Endothelial cell (in vitro differentiated cells): ENCODE measurements around the gene MORC4. TPM values are rescaled to one million over a fixed set of nuclear protein-coding genes. Genes with fewer than 3 reads are reported as not detected.

Source experiments
- DNase-seq: peaks from one replicate; pipeline ENCODE4 v3.0.0; 2021; ENCODE audit warnings: low spot score
- H3K27ac Mint-ChIP-seq: one replicate; pipeline ENCODE4 v1.8.0; 2021; ENCODE audit warnings: mixed read lengths, inconsistent platforms; ENCODE audit not compliant: unreplicated experiment
- H3K27me3 Mint-ChIP-seq: one replicate; pipeline ENCODE4 v1.8.0; 2021; ENCODE audit warnings: mild to moderate bottlenecking, moderate library complexity, mixed read lengths, inconsistent platforms; ENCODE audit not compliant: unreplicated experiment
- H3K36me3 Mint-ChIP-seq: one replicate; pipeline ENCODE4 v1.8.0; 2021; ENCODE audit warnings: mild to moderate bottlenecking, low read depth, mixed read lengths, inconsistent platforms; ENCODE audit not compliant: unreplicated experiment
- H3K4me1 Mint-ChIP-seq: one replicate; pipeline ENCODE4 v1.8.0; 2021; ENCODE audit warnings: mild to moderate bottlenecking, mixed read lengths, inconsistent platforms; ENCODE audit not compliant: unreplicated experiment
- H3K4me3 Mint-ChIP-seq: one replicate; pipeline ENCODE4 v1.8.0; 2021; ENCODE audit warnings: mild to moderate bottlenecking, mixed read lengths, inconsistent platforms; ENCODE audit not compliant: unreplicated experiment
- H3K9me3 Mint-ChIP-seq: one replicate; pipeline ENCODE4 v1.8.0; 2021; ENCODE audit warnings: mixed read lengths, inconsistent platforms; ENCODE audit not compliant: unreplicated experiment
- total RNA-seq: library from RNA; stranded (reverse); fragmentation: NEBNext Ultra II Directional; extraction: Animal tissue kit (Norgen Biotek cat#: 25700); gene quantifications from one replicate; pipeline ENCODE4 v1.2.1, GENCODE V29; 2021; ENCODE audit not compliant: unreplicated experiment
- TF ChIP-seq, protein P1 (sequence below): fragments of 200-600 bp; sonication (generic); IDR thresholded peaks from one replicate; pipeline ENCODE4 v1.5.0; 2021; ENCODE audit warnings: antibody characterized with exemption; ENCODE audit not compliant: unreplicated experiment

The MORC4 gene
- total RNA-seq, 1 donor from 2014 or later = 4.5 TPM

DNA sequence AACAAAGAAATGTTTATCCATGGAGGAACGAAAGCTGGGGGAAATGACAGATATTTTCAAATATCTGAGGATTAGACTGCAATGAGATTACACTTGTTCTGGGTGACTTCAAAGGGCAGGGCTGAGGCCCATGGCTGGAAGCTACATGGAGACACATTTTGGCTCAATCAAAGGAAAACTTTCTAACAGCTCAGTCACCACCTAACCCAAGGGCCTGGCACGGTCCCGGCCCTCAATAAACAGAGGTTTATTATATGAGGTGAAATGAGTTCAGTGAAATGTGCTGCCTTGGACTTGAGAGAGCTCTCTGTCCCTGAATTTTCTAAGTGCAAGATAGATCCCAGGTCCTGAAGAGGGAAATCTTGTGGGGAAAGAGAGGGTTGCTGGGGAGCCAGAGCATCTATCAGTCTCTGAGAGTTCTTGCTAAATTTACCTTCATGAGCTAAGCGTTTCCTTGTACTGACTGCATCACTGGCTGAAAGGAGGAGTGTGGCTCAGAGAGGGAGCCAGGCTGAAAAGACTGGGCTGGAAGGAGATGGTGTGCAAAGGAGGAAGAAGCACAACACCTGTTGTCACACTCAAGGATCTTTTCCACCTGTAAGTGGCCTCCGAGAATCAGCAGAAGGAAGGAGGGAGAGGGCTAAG, 94.8 kb downstream of the MORC4 start:
- TF ChIP-seq, protein P1, sequence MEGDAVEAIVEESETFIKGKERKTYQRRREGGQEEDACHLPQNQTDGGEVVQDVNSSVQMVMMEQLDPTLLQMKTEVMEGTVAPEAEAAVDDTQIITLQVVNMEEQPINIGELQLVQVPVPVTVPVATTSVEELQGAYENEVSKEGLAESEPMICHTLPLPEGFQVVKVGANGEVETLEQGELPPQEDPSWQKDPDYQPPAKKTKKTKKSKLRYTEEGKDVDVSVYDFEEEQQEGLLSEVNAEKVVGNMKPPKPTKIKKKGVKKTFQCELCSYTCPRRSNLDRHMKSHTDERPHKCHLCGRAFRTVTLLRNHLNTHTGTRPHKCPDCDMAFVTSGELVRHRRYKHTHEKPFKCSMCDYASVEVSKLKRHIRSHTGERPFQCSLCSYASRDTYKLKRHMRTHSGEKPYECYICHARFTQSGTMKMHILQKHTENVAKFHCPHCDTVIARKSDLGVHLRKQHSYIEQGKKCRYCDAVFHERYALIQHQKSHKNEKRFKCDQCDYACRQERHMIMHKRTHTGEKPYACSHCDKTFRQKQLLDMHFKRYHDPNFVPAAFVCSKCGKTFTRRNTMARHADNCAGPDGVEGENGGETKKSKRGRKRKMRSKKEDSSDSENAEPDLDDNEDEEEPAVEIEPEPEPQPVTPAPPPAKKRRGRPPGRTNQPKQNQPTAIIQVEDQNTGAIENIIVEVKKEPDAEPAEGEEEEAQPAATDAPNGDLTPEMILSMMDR = no peak
- H3K27ac Mint-ChIP-seq = no peak overlapping the region
- peaks cover 4% of the 10 kb centered on the region for H3K27me3 Mint-ChIP-seq
- no peaks in the 10 kb centered on the region for H3K9me3 Mint-ChIP-seq
- no peaks in the 10 kb centered on the region for H3K36me3 Mint-ChIP-seq
- no peak overlapping the region for H3K4me3 Mint-ChIP-seq
- no peak for DNase-seq
- peaks cover 7% of the 10 kb centered on the region for H3K4me1 Mint-ChIP-seq

DNA sequence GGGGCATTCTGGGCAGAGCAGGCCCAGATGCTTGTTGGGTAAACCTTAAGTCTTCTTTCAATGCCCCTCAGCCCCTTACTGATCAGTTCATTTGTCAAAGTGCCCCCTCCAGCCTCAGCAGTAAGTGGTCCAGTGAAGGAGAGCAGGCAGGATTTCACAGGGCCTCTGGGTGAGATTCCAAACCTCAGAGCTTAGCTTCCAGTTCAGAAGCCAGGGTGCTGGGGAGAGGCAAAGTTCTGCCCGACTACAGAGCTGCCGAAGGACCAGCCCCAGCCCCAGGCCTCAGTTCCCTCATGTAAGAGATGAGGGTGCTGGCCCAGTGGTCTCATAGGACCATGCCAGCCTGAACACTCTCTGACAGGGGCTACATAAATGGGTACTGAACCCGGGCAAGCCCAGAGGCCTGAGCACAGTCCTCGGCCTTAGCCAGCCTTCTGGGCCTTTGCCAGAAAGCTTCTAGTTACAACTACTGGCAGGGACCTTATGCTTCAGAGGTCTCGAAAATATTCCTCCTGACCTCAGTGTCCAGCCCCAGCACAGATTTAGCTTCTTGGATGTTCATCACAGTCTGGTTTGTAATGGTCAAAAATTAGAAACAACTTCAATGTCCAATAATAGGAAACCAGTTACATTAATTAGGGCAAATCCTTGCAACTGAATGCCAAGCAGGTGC, 96.0 kb downstream of the MORC4 start:
- peaks cover 4% of the 10 kb centered on the region for H3K27me3 Mint-ChIP-seq
- no peak overlapping the region for H3K27ac Mint-ChIP-seq
- H3K4me1 Mint-ChIP-seq = peaks cover 7% of the 10 kb centered on the region
- no peak overlapping the region for H3K4me3 Mint-ChIP-seq
- TF ChIP-seq, protein P1 = no peak
- H3K9me3 Mint-ChIP-seq = no peaks in the 10 kb centered on the region
- DNase-seq = no peak
- H3K36me3 Mint-ChIP-seq = no peaks in the 10 kb centered on the region

- Mint-ChIP-seq H3K36me3 (no peaks in the 10 kb centered on the region), H3K27ac (no peak within 1 kb of the TSS), H3K9me3 (no peaks in the 10 kb centered on the region), H3K4me1 (peaks cover 7% of the 10 kb centered on the region), H3K4me3 (no peak within 1 kb of the TSS), H3K27me3 (peaks cover 2% of the 10 kb centered on the region)
- DNase-seq = no peak
- TF ChIP-seq, protein P1 = no peak
Measured at GRCh38 chrX:106903291-106903824, 96.7 kb downstream of the MORC4 start, which contains the start of gene RIPPLY1. Gene RIPPLY1, minus strand, starts transcription at chrX:106903341. Its CDS starts 54 bp downstream, at chrX:106903287.

DNA sequence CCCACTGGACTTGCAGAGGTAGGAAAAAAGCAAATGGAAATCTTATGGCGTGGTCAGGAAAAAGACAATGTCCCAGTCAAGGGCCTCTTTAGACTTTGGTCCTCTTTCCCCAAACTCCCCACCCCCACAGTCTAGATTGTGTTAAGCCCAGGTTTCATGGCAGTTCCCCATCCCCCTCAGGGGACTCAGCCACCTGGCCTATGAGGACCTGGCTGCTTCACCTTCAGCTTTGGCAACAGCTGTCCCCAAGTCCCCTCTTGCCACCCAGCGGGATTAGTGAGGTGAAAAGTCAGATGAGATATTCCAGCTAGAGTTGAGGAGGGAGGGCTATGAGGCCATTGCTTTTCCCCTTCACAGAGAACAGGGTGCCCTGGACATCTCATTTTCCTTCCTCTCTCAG, 97.3 kb downstream of the MORC4 start:
- peaks cover 2% of the 10 kb centered on the region for H3K27me3 Mint-ChIP-seq
- no peaks in the 10 kb centered on the region for H3K36me3 Mint-ChIP-seq
- no peak overlapping the region for H3K27ac Mint-ChIP-seq
- DNase-seq = no peak
- TF ChIP-seq, protein P1 = no peak
- H3K9me3 Mint-ChIP-seq = no peaks in the 10 kb centered on the region
- no peak overlapping the region for H3K4me3 Mint-ChIP-seq
- H3K4me1 Mint-ChIP-seq = peaks cover 7% of the 10 kb centered on the region

DNA sequence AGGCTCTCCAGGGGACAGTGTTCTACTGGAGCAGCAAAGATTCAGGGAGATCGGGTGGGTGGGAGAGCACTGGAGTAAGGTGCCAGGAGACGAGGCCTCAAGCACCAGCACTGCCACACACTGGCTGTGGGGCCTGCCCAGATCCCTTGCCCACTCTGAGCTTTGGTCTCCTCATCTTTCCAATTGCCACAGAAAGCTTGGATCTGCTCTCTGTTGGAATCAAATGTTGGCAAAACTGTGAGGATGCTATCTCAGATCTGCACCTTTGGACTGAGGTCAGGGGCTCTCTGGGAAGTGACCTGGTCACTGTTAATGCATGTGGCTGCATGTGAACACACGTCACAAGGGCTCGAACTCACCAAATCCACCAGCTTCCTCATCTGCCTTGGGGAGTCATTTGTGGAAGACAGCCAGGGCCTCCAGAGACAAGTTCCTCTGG, 98.2 kb downstream of the MORC4 start:
- H3K9me3 Mint-ChIP-seq = no peaks in the 10 kb centered on the region
- H3K36me3 Mint-ChIP-seq = no peaks in the 10 kb centered on the region
- peaks cover 4% of the 10 kb centered on the region for H3K4me1 Mint-ChIP-seq
- no peak overlapping the region for H3K4me3 Mint-ChIP-seq
- peaks cover 2% of the 10 kb centered on the region for H3K27me3 Mint-ChIP-seq
- TF ChIP-seq, protein P1 = no peak
- DNase-seq = no peak
- no peak overlapping the region for H3K27ac Mint-ChIP-seq
